ENCODE results near the gene PFDN1.

DNA sequence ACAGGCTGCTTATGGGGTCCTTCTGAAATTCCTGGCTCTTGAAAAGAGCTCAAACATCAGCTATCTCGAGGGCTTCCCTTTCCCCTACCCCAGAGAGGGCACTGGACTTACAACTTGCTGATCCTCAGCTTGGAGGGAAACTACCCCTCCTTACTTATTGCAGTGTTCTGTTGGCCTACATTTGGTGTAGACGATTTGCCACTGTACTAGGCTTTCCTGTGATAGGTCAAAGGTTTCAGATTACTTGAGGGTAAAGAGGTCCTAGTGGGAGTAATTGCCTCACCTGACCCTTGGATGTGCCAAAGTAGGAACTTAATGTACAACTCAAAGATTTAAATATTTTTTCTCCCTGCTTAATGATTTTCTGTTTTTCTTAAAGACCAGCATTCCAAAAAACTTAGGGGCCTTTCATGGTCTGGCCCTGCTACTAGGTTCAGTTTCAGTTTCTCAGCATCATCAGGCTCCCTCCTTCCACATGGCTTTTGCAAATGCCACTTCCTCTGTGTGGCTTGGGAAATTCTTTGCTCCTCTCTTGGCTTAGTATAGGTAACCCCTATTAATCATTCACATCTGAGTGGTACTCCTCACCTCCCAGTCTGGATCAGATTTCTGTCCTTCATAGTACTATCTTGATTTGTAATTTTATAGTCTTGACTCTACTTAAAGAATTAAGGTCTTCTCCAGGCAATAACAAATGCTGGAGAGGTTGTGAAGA lies 95.5 kb downstream of the PFDN1 start:
- TF ChIP-seq SPI1 (IDR thresholded peaks at IDR 0.05; ENCODE audit: low read depth, low read length), result peak; percentile 72
- no peak for TF ChIP-seq POLR2A (IDR thresholded peaks at IDR 0.05; ENCODE audit: low read depth, low read length)

Data from GM12891 (cell line).